K562 (cell line): ENCODE measurements around the gene SERPINE3. TPM values are rescaled to one million over a fixed set of nuclear protein-coding genes. Genes with fewer than 3 reads are reported as not detected.

Experiments
- ATF1 ChIP-seq, 2 experiments: fragments of 450-650 bp in 1 of 2; IDR thresholded peaks; 2 replicates each; pipeline ENCODE4 v1.6.1; 2016; ENCODE audit warnings: missing compliant biosample characterization in 1 of 2, missing genetic modification characterization in 1 of 2
- ATF3 ChIP-seq, 2 experiments: fragments of 450-650 bp in 1 of 2; sonication (generic) in 1 of 2; formaldehyde crosslinking in 1 of 2; IDR thresholded peaks in 1 of 2; conservative IDR thresholded peaks in 1 of 2; 2 replicates each; pipeline versions ENCODE4 v1.6.1 to v1.8.1; 2016 to 2023; ENCODE audit warnings: mild to moderate bottlenecking in 2 of 2, moderate library complexity in 2 of 2, inconsistent platforms in 1 of 2, missing genetic modification reagents in 1 of 2
- ATF7 ChIP-seq: fragments of 450-650 bp; IDR thresholded peaks from 2 replicates; pipeline ENCODE4 v1.7.1; 2014; ENCODE audit warnings: mild to moderate bottlenecking, moderate library complexity
- BRCA1 ChIP-seq, 2 experiments: fragments of 450-650 bp in 1 of 2; sonication (generic) in 1 of 2; formaldehyde crosslinking in 1 of 2; IDR thresholded peaks; 2 replicates each; pipeline versions ENCODE4 v1.5.0 to v1.6.1; 2017 to 2020; ENCODE audit warnings: mild to moderate bottlenecking in 1 of 2, missing genetic modification reagents in 1 of 2
- HNRNPH1 ChIP-seq: fragments of 200-400 bp; formaldehyde crosslinking; optimal IDR thresholded peaks from 2 replicates; pipeline ENCODE3; 2017; ENCODE audit warnings: low read depth, mild to moderate bottlenecking, low read length, moderate library complexity
- HOMEZ ChIP-seq: fragments of 250-450 bp; sonication (Bioruptor Pico); IDR thresholded peaks from 2 replicates; pipeline ENCODE4 v1.4.0; 2020; ENCODE audit warnings: mild to moderate bottlenecking, moderate library complexity
- KLF6 ChIP-seq: fragments of 250-450 bp; sonication (Bioruptor Pico); IDR thresholded peaks from 2 replicates; pipeline ENCODE4 v1.4.0; 2020; ENCODE audit warnings: mild to moderate bottlenecking, moderate library complexity, borderline replicate concordance
- LCOR ChIP-seq: sonication (generic); formaldehyde crosslinking; IDR thresholded peaks from 2 replicates; pipeline ENCODE4 v1.8.0; 2022; ENCODE audit warnings: mild to moderate bottlenecking, missing genetic modification reagents
- MAFG ChIP-seq: fragments of 450-650 bp; conservative IDR thresholded peaks from 2 replicates; pipeline ENCODE4 v1.6.1; 2016; ENCODE audit warnings: missing genetic modification characterization, missing compliant biosample characterization
- MAX ChIP-seq: sonication (generic); formaldehyde crosslinking; IDR thresholded peaks from 2 replicates; pipeline ENCODE4 v1.9.0; 2022; ENCODE audit warnings: mild to moderate bottlenecking, missing genetic modification reagents
- PPARD ChIP-seq: fragments of 250-450 bp; sonication (Bioruptor Pico); IDR thresholded peaks from 2 replicates; pipeline ENCODE4 v1.8.0; 2022; ENCODE audit warnings: inconsistent platforms, mild to moderate bottlenecking, moderate library complexity
- RBM15 ChIP-seq: fragments of 200-400 bp; formaldehyde crosslinking; IDR thresholded peaks from 2 replicates; pipeline ENCODE4 v1.6.1; 2018; ENCODE audit warnings: mild to moderate bottlenecking, low read length, moderate library complexity; ENCODE audit not compliant: insufficient read depth
- SIX5 ChIP-seq, 2 experiments: IDR thresholded peaks; 2 replicates each; pipeline ENCODE4 v1.6.1; 2011; ENCODE audit warnings: low read length in 2 of 2, borderline replicate concordance in 1 of 2, low read depth in 1 of 2, mild to moderate bottlenecking in 1 of 2, moderate library complexity in 1 of 2; ENCODE audit not compliant: insufficient read depth in 1 of 2
- ZBTB49 ChIP-seq: sonication (generic); formaldehyde crosslinking; IDR thresholded peaks from 2 replicates; pipeline ENCODE4 v1.8.0; 2022; ENCODE audit warnings: missing genetic modification reagents, mild to moderate bottlenecking, borderline replicate concordance
- ZNF263 ChIP-seq: sonication (generic); formaldehyde crosslinking; IDR thresholded peaks from 2 replicates; pipeline ENCODE4 v1.8.0; 2022; ENCODE audit warnings: mild to moderate bottlenecking, missing genetic modification reagents, borderline replicate concordance
- ZSCAN32 ChIP-seq: fragments of 450-650 bp; formaldehyde crosslinking; IDR thresholded peaks from 2 replicates; pipeline ENCODE4 v1.4.0; 2020; ENCODE audit warnings: mild to moderate bottlenecking, moderate library complexity
- polyA plus RNA-seq, 8 experiments: library from polyadenylated mRNA; depleted of rRNA in 4 of 8; stranded (reverse) in 5 of 8; unstranded in 3 of 8; fragments of >200 nt; fragmentation: Nextera tagmentation in 2 of 8; fragmentation: Illumina TruSeq in 1 of 8; extraction: Ambion mirVana in 2 of 8; extraction: Trizol in 1 of 8; gene quantifications; 2 replicates each; pipeline versions ENCODE4 v1.2.1 to v1.2.3, GENCODE V29; 2011 to 2014; ENCODE audit warnings: inconsistent platforms in 1 of 8, missing spikeins in 1 of 8
- total RNA-seq, 7 experiments: library from RNA; depleted of rRNA in 6 of 7; stranded (reverse); fragments of >200 nt in 6 of 7; fragmentation: Illumina TruSeq in 2 of 7; extraction: Trizol in 2 of 7; gene quantifications; 2 replicates each; pipeline versions ENCODE4 v1.2.1 to v1.2.3, GENCODE V29; 2011 to 2021; ENCODE audit warnings: low replicate concordance in 1 of 7
- TF ChIP-seq, protein P1 (sequence below): sonication (generic); formaldehyde crosslinking; IDR thresholded peaks from 2 replicates; pipeline ENCODE4 v1.8.0; 2022; ENCODE audit warnings: mild to moderate bottlenecking, missing genetic modification reagents
- TF ChIP-seq, protein P2 (sequence below): fragments of 450-650 bp; formaldehyde crosslinking; IDR thresholded peaks from 2 replicates; pipeline ENCODE4 v1.4.0; 2020; ENCODE audit warnings: mild to moderate bottlenecking, moderate library complexity
- TF ChIP-seq, protein P3 (sequence below): fragments of 450-650 bp; formaldehyde crosslinking; IDR thresholded peaks from 2 replicates; pipeline ENCODE4 v1.4.0; 2022; ENCODE audit warnings: mild to moderate bottlenecking, moderate library complexity

SERPINE3 gene
- total and polyA plus RNA-seq, 9 of the 15 experiments (the other 6 are each of a cell fraction or from before 2014, with no cell fraction given), result not detected

- TF ChIP-seq MAX (CRISPR knock-in tag) (no peak), ZNF263 (CRISPR knock-in tag) (no peak), PPARD (CRISPR knock-in tag) (no peak), ATF7 (peak; percentile 72), HOMEZ (no peak), LCOR (CRISPR knock-in tag) (no peak), SIX5 (IDR thresholded peaks at IDR 0.05; ENCODE audit: borderline replicate concordance in 1 of 2, insufficient read depth in 1 of 2, low read depth in 1 of 2, low read length in 2 of 2) (no peak), ZSCAN32 (CRISPR knock-in tag) (peak; percentile 85), ZBTB49 (CRISPR knock-in tag) (no peak), HNRNPH1 (no peak), KLF6 (CRISPR knock-in tag) (no peak), MAFG (0 out of 2 replicates have a peak, but pooled peaks have one; percentile 16), ATF1 (CRISPR knock-in tag; IDR thresholded peaks at IDR 0.05) (no peak), ATF1 (tag; IDR thresholded peaks at IDR 0.05) (no peak), RBM15 (no peak), BRCA1 (IDR thresholded peaks at IDR 0.05) (no peak), BRCA1 (CRISPR knock-in tag; IDR thresholded peaks at IDR 0.05) (no peak), ATF3 (IDR thresholded peaks at IDR 0.05) (peak; percentile 94), ATF3 (CRISPR knock-in tag; conservative IDR thresholded peaks at IDR 0.05) (no peak)
- TF ChIP-seq, protein P1, sequence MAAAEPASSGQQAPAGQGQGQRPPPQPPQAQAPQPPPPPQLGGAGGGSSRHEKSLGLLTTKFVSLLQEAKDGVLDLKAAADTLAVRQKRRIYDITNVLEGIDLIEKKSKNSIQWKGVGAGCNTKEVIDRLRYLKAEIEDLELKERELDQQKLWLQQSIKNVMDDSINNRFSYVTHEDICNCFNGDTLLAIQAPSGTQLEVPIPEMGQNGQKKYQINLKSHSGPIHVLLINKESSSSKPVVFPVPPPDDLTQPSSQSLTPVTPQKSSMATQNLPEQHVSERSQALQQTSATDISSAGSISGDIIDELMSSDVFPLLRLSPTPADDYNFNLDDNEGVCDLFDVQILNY (CRISPR knock-in tag), result no peak
- TF ChIP-seq, protein P2, sequence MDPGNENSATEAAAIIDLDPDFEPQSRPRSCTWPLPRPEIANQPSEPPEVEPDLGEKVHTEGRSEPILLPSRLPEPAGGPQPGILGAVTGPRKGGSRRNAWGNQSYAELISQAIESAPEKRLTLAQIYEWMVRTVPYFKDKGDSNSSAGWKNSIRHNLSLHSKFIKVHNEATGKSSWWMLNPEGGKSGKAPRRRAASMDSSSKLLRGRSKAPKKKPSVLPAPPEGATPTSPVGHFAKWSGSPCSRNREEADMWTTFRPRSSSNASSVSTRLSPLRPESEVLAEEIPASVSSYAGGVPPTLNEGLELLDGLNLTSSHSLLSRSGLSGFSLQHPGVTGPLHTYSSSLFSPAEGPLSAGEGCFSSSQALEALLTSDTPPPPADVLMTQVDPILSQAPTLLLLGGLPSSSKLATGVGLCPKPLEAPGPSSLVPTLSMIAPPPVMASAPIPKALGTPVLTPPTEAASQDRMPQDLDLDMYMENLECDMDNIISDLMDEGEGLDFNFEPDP (CRISPR knock-in tag), result no peak
- TF ChIP-seq, protein P3, sequence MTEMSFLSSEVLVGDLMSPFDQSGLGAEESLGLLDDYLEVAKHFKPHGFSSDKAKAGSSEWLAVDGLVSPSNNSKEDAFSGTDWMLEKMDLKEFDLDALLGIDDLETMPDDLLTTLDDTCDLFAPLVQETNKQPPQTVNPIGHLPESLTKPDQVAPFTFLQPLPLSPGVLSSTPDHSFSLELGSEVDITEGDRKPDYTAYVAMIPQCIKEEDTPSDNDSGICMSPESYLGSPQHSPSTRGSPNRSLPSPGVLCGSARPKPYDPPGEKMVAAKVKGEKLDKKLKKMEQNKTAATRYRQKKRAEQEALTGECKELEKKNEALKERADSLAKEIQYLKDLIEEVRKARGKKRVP (CRISPR knock-in tag), result peak; percentile 92
These were observed 56.9 kb downstream of the SERPINE3 start (continued) for GRCh38 chr13:51396352-51396751.
